OCI-LY1 (cell line): ENCODE measurements around the gene PROK2.

Experiments used
- H2AFZ ChIP-seq: fragments of 200-600 bp; sonication (generic), shearing (Covaris generic); 2 replicates; pipeline ENCODE4 v1.6.0; 2014; ENCODE audit warnings: antibody characterized with exemption, mild to moderate bottlenecking, low read length
- H3F3A ChIP-seq: fragments of 200-600 bp; sonication (generic), shearing (Covaris generic); 2 replicates; pipeline ENCODE4 v1.6.0; 2014; ENCODE audit warnings: mild to moderate bottlenecking, antibody characterized with exemption, low read length, moderate library complexity; ENCODE audit not compliant: insufficient read depth
- H3K27ac ChIP-seq: fragments of 200-600 bp; sonication (generic); 2 replicates; pipeline ENCODE4 v1.5.1; 2014; ENCODE audit warnings: low read length, mixed run types, mild to moderate bottlenecking, low read depth; ENCODE audit not compliant: poor library complexity, severe bottlenecking
- H3K27me3 ChIP-seq: fragments of 200-600 bp; sonication (generic); 2 replicates; pipeline ENCODE4 v1.6.0; 2014; ENCODE audit warnings: antibody characterized with exemption, mild to moderate bottlenecking, low read length, moderate library complexity; ENCODE audit not compliant: insufficient read depth
- H3K36me3 ChIP-seq: fragments of 200-600 bp; sonication (generic); 2 replicates; pipeline ENCODE4 v1.6.1; 2014; ENCODE audit warnings: mild to moderate bottlenecking, antibody characterized with exemption, low read length, moderate library complexity, mixed read lengths; ENCODE audit not compliant: insufficient read depth
- H3K4me1 ChIP-seq: fragments of 200-600 bp; sonication (generic); 2 replicates; pipeline ENCODE4 v1.5.1; 2014; ENCODE audit warnings: mild to moderate bottlenecking, low read length, moderate library complexity; ENCODE audit not compliant: insufficient read depth, severe bottlenecking
- H3K4me2 ChIP-seq: fragments of 200-600 bp; sonication (generic), shearing (Covaris generic); 2 replicates; pipeline ENCODE4 v1.6.1; 2014; ENCODE audit warnings: low read length
- H3K4me3 ChIP-seq: fragments of 200-600 bp; sonication (generic); 2 replicates; pipeline ENCODE4 v1.5.1; 2014; ENCODE audit warnings: low read length, low read depth, mild to moderate bottlenecking, mixed read lengths; ENCODE audit not compliant: poor library complexity, severe bottlenecking
- H3K79me2 ChIP-seq: fragments of 200-600 bp; shearing (Covaris generic); 2 replicates; pipeline ENCODE4 v1.6.1; 2016; ENCODE audit warnings: mixed run types, low read length, mixed read lengths; ENCODE audit not compliant: insufficient read depth
- H3K9ac ChIP-seq: fragments of 200-600 bp; sonication (generic), shearing (Covaris generic); 2 replicates; pipeline ENCODE4 v1.6.1; 2014; ENCODE audit warnings: mild to moderate bottlenecking, low read length, mixed read lengths
- H3K9me2 ChIP-seq: fragments of 200-600 bp; sonication (generic), shearing (Covaris generic); 2 replicates; pipeline ENCODE4 v1.6.1; 2014; ENCODE audit warnings: low read depth, mild to moderate bottlenecking, low read length, mixed read lengths
- H3K9me3 ChIP-seq: fragments of 200-600 bp; shearing (Covaris generic); 2 replicates; pipeline ENCODE4 v1.6.1; 2014; ENCODE audit warnings: low read length, mixed read lengths
- H4K20me1 ChIP-seq: fragments of 200-600 bp; sonication (generic), shearing (Covaris generic); 2 replicates; pipeline ENCODE4 v1.6.0; 2016; ENCODE audit warnings: mild to moderate bottlenecking, low read length; ENCODE audit not compliant: insufficient read depth
- CTCF ChIP-seq: fragments of 200-600 bp; sonication (generic), shearing (Covaris generic); IDR thresholded peaks from 2 replicates; pipeline ENCODE4 v1.5.1; 2017; ENCODE audit warnings: mild to moderate bottlenecking, antibody characterized with exemption, low read length, moderate library complexity, mixed read lengths
- EZH2 ChIP-seq: fragments of 200-600 bp; sonication (generic), shearing (Covaris generic); IDR thresholded peaks from 2 replicates; pipeline ENCODE4 v1.8.0; 2017; ENCODE audit warnings: borderline replicate concordance, mixed run types, mild to moderate bottlenecking, antibody characterized with exemption, low read length, moderate library complexity, mixed read lengths

The PROK2 gene

GRCh38 chr3:71744738-71745137 lies 40.2 kb downstream of the PROK2 start:
- Histone ChIP-seq H3K9ac (no peak overlapping the region), H3K9me2 (no peaks in the 10 kb centered on the region), H3K36me3 (no peaks in the 10 kb centered on the region), H3K27ac (no peak overlapping the region), H2AFZ (no peak overlapping the region), H3K4me3 (no peak overlapping the region), H3K4me1 (no peaks in the 10 kb centered on the region), H3K9me3 (peaks cover 9% of the 10 kb centered on the region; the same call in 1 of the 2 replicates), H4K20me1 (no peaks in the 10 kb centered on the region), H3K79me2 (no peaks in the 10 kb centered on the region), H3K4me2 (no peak overlapping the region), H3K27me3 (no peaks in the 10 kb centered on the region), H3F3A (no peaks in the 10 kb centered on the region)
- no peak for TF ChIP-seq EZH2

- TF ChIP-seq EZH2 (no peak), CTCF (no peak)
- Histone ChIP-seq H3K4me3 (no peak overlapping the region), H3K4me2 (no peak overlapping the region), H3K9me3 (peaks cover 9% of the 10 kb centered on the region; the same call in 1 of the 2 replicates), H2AFZ (no peak overlapping the region), H3F3A (no peaks in the 10 kb centered on the region; the same call in 1 of the 2 replicates), H4K20me1 (no peaks in the 10 kb centered on the region), H3K27me3 (no peaks in the 10 kb centered on the region), H3K9ac (no peak overlapping the region), H3K79me2 (no peaks in the 10 kb centered on the region), H3K4me1 (no peaks in the 10 kb centered on the region), H3K36me3 (no peaks in the 10 kb centered on the region), H3K27ac (no peak overlapping the region), H3K9me2 (no peaks in the 10 kb centered on the region)
Observed at GRCh38 chr3:71742621-71743020, 42.3 kb downstream of the PROK2 start.

GRCh38 chr3:71734881-71735280 lies 50.1 kb downstream of the PROK2 start:
- Histone ChIP-seq H3K9ac (no peak overlapping the region), H3K27me3 (peaks cover 10% of the 10 kb centered on the region), H3K4me1 (no peaks in the 10 kb centered on the region), H3K9me2 (no peaks in the 10 kb centered on the region), H2AFZ (no peak overlapping the region), H3K9me3 (no peaks in the 10 kb centered on the region), H3K27ac (no peak overlapping the region), H4K20me1 (no peaks in the 10 kb centered on the region), H3K79me2 (no peaks in the 10 kb centered on the region), H3K36me3 (no peaks in the 10 kb centered on the region), H3K4me2 (no peak overlapping the region), H3F3A (no peaks in the 10 kb centered on the region; the same call in 1 of the 2 replicates), H3K4me3 (no peak overlapping the region)
- TF ChIP-seq EZH2: no peak
- TF ChIP-seq CTCF: no peak

- H3K4me1 ChIP-seq: no peaks in the 10 kb centered on the region
- no peaks in the 10 kb centered on the region for H3K79me2 ChIP-seq
- no peaks in the 10 kb centered on the region for H3K9me2 ChIP-seq
- TF ChIP-seq CTCF: no peak
- TF ChIP-seq EZH2: no peak
- H3K4me3 ChIP-seq: no peak overlapping the region
- H3K9ac ChIP-seq: no peak overlapping the region
- peaks cover 10% of the 10 kb centered on the region for H3K27me3 ChIP-seq
- H3K4me2 ChIP-seq: no peak overlapping the region
- H3K9me3 ChIP-seq: no peaks in the 10 kb centered on the region
- H3F3A ChIP-seq: no peaks in the 10 kb centered on the region
- no peaks in the 10 kb centered on the region for H4K20me1 ChIP-seq
- H3K36me3 ChIP-seq: no peaks in the 10 kb centered on the region
- no peak overlapping the region for H3K27ac ChIP-seq
- no peak overlapping the region for H2AFZ ChIP-seq
Observed at GRCh38 chr3:71733319-71733718, 51.6 kb downstream of the PROK2 start.
